Left lobe of liver (tissue), 2 donors: Measurements from ENCODE around the gene UPK3B. TPM values are rescaled to one million over a fixed set of nuclear protein-coding genes. Genes with fewer than 3 reads are reported as not detected.
"Not testable (repeated sequence)": the region's sequence is repeated elsewhere in the genome, so short reads cannot be mapped to it uniquely, and the experiment has no call there.

Experiments
- ATAC-seq: fragments of 200-7000 bp; cut with Tn5 transposase; one replicate; pipeline ENCODE4 v1.9.1; 2020; ENCODE audit warnings: mild to moderate bottlenecking, moderate library complexity
- DNase-seq: peaks from one replicate; pipeline ENCODE4 v3.0.0-alpha.2; 2020; ENCODE audit warnings: low spot score
- total RNA-seq: library from RNA; stranded (reverse); gene quantifications from one replicate; pipeline ENCODE4 v1.2.1, GENCODE V29; 2021
- donor health status: DM: no; HTN: no; CAD: no; lungs with moderate emphysema.
- donor health status: DM: no; HTN: yes; CAD: no.

The UPK3B gene
- total RNA-seq, 1 donor from 2014 or later, result 1.2 TPM

DNA sequence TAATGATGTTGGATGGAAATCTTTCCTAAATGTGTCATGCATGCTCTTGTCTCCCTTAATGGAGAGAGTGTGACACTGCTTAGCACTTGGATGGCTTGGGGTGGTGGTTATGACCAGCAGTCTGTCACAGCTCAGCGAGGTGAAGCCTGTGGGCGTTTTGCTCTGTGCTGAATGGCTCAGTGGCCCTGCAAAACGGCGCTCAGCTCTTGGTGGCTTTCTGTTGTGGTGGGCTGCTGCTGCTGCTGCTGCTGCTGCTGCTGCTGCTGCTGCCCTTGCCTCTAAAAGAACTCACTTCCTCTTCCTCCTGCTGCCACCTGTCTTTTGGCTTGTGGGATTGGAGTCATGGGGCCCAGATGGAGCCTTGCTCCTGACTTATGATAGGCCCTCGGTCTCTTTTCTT, 23.7 kb upstream of the UPK3B start:
- ATAC-seq, DNase-seq: not testable (repeated sequence)

DNA sequence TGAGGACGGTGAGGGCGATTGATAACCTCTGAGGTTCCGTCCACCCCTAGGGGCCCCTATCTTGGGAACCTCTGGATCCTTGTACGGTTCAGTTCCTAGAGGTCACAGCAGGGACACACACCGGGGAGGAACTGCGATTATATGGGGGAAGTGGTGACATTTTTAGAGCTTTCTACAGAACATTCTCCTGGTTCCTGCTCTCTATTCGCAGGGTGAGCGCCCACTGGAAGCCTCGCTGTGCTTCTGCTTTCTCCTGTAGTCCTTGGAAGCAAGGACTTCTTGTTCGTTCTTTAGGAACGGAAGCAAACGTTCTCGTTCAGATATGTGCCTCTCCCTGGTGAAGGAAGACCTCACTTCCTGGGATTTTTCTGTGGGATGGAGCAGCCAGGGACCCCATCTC, 22.4 kb upstream of the UPK3B start:
- peak; percentile 14 for ATAC-seq
- not testable (repeated sequence) for DNase-seq

DNA sequence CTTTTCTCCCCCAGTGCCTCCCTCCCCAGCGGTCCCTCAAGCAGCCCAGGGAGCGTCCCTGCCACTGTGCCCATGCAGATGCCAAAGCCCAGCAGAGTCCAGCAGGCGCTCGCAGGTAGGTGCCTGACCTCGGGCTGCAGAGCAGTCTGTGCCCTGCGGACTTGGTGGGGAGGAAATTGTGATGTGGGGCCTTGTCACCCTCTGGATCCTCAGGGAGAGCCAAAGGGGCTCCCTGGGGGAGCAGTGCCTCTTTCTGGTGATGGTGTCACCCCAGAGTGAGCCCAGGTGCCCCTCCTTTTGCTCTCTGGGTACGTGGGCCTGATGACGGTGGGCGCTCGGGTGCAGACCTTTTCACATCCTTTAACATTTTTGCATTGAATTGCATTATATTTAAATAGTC, 18.2 kb upstream of the UPK3B start:
- not testable (repeated sequence) for DNase-seq, ATAC-seq

DNA sequence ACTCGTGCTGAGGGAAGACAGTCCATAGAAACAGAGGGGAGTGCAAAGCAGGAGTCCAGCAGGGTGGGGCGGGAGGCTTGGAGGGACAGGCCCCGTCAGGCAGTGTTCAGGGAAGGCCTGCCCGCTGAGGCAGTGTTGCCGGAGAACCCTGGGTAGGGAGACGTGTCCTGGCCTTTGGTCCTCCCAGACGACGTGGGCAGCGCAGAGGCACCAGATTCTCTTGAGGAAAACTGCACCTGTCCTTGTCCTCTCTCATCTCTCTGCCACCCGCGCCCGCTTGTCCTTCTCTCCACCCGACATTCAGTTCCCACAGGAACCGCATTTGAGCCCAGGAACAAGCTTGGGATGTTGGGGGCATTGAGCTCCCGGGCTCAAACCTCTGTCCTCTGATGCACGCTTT, 14.6 kb upstream of the UPK3B start:
- ATAC-seq, DNase-seq: not testable (repeated sequence)

DNA sequence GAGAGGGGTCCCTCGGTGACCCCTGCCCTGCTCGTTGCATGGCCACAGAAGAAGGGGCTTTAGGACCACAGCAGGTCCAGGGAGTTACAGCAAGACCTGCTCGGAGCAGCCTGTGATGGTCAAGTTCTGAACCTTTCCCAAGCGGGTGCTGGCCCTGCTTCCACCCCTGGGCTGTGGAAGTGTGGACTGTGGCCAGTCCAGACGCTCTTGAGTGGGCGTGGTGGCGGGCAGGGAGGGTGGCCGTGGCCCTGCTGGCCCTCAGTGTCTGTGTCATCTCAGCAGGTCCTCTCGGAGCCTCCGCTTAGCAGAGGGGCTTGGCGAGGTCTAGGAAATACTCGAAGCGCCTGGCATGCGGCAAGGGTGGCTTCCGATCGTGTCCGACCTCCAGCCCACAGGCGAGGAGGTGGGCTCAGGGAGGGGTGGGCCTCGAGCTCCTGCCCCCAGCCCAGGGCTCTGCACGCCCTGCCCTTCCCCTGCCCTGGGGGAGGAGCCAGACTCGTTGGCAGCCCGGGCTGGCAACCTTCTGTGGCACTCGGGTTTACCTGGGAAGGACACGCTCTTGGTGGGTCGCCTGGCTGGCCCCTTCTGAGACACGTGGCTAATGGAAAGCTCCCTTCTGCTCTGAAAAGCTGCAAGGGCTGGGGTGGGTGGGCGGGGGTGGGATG, 12.3 kb upstream of the UPK3B start:
- peak; percentile 6 for ATAC-seq
- not testable (repeated sequence) for DNase-seq

DNA sequence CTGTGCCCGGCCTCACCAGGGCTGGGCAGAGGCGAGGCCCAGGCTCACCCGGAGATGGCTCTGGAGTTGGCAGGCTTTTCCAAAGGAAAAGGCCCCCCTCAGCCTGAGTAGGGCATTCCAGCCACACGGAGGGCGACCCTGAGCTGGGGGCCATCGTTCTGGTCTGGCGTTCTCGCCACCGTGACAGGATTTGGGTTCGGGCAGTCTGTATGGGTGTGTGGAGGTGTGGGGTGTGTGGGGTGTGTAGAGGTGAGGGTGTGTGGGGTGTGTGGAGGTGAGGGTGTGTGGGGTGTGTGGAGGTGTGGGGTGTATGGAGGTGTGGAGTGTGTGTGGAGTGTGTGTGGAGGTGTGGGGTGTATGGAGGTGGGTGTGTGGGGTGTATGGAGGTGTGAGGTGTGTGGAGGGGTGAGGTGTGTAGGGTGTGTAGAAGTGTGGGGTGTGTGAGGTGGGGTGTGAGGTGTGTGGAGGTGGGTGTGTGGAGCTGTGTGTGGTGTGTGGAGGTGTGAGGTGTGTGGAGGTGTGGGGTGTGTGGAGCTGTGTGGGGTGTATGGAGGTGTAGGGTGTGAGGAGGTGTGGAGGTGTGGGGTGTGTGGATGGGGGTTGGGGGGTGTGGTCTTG, 11.7 kb upstream of the UPK3B start:
- not testable (repeated sequence) for DNase-seq, ATAC-seq

DNA sequence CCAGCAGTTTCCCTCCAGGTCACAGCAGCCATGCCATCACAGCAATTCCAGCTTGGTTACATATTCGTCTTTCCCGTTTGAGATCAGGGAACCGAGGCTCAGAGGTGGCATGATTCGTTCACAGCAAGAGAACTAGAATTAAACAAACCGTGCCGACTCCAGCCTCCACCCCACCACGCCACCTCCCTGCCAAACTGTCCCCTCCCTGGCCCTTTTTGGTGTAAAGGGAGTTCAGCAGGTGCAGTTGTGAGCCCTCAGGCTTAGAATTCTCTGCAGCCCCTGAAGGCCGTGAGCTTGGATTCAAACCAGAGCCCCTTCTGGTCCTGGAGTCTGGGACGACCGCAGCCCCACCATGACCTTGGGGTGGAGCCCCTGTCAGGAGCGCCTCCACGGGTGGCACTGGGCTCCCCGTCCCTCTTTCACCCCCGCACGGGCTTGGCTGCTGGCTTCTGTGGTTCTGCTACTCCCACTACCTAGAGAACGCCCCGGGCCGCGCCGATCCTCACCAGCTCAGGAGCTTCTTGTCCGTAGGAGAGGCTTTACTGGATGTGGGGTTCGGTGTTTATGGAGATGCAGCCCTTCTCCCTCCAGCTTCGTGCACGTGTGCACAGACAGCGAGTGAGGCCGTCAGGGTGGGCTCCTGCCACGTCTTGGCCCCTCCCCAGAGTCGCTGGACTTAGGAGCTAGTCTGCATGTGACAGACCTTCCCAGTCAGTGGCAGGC, 11.0 kb upstream of the UPK3B start:
- not testable (repeated sequence) for ATAC-seq, DNase-seq

DNA sequence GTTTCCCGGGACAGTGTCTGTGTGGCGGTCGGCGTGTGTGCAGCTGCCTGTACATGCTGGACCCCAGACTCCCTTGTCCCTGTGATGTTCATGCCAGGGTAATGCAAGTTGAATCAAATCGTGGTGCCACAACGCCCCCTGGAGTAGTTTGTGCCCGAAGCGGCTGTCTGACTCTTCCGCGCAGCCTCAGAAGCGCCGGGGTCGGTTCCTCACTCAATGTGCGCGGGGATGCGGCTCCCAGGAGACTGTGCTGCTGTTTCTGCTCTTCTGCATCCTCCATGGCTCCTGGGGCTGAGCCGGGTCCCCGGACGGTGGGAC, 10.5 kb upstream of the UPK3B start:
- ATAC-seq, result peak; percentile 6
- not testable (repeated sequence) for DNase-seq

DNA sequence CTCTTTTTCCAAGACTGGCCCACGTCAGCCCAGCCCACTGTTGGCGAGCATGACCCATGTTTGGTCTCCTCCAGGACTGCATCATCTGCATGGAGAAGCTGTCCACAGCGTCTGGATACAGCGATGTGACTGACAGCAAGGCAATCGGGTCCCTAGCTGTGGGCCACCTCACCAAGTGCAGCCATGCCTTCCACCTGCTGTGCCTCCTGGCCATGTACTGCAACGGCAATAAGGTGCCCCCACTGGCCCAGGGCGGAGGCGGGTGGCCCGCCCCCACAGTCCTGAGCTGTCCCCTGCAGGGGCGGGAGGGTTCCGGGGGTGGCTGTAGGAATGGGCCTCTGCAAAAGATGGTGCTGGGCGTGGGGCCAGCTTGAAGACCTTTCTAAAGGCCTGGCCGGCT, 8.1 kb upstream of the UPK3B start:
- not testable (repeated sequence) for DNase-seq, ATAC-seq

DNA sequence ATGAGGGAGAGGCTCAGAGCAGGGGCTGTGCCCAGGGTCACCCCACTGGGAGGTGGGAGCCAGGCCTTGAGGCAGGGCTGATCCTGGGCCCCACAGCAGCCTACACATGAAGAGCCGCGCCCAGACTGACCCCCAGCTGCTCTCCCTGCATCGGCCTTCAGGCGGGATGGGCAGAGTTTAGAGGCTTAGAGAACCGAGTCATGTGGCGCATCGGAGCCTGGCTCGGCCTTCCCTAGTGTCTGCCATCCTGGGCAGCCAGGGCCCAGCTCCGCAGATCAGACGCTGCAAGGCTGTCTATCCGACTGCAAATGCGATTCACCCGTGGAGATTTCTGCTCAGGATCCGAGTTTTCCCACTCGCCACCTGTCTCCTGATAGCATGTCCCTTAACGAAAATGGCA, 7.5 kb upstream of the UPK3B start:
- DNase-seq, result not testable (repeated sequence)

DNA sequence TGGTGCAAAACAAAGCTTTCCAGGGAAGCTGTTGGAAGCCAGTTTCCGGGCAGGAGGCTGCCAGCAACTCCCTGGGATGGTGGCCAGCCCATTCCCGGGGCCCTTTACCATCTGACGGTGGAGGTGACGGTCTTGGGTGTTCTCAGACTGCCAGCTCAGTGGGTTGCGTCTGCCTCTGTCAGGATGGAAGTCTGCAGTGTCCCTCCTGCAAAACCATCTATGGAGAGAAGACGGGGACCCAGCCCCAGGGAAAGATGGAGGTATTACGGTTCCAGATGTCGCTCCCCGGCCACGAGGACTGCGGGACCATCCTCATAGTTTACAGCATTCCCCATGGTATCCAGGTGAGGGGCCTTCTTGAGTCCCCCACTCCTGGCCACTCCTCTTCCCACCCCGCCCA, 7.1 kb upstream of the UPK3B start:
- ATAC-seq, DNase-seq: not testable (repeated sequence)

More for the DNA sequence above, 7.5 kb upstream of the UPK3B start:
- ATAC-seq, result not testable (repeated sequence)

DNA sequence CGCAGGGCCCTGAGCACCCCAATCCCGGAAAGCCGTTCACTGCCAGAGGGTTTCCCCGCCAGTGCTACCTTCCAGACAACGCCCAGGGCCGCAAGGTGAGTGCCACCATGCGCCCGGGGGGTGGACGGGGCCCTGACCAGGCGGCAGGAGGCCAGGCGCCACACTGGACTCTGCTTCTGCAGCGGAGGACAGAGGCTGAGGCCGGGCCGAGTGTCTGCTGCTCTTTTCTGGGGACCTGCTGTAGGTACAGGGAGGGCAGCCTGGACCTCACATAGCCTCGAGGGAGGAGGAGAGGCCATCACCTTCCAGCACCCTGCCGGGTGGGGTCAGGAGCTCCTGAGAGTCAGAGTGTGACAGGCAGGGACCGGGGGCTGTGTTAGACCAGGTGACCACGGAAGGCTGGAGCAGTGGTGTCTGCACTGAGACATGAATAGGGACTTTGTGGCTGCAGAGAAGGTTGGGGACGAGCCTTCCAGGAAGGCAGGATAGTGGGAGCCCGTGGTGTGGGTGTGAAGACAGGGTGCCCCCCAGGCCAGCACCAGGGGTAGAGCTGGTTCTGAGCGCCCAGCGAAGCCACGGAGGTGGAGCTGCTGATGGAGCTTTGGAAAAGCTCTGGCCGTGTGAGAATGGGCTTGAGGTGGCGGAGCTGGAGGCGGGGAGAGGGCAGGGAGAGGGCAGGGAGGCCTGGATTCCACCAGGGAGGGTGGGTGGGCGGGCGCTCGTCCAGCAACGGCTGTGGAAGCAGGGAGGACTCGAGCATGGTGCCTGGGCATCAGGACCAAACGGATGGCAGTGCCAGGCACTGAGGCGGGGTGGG, 5.8 kb upstream of the UPK3B start:
- not testable (repeated sequence) for DNase-seq

DNA sequence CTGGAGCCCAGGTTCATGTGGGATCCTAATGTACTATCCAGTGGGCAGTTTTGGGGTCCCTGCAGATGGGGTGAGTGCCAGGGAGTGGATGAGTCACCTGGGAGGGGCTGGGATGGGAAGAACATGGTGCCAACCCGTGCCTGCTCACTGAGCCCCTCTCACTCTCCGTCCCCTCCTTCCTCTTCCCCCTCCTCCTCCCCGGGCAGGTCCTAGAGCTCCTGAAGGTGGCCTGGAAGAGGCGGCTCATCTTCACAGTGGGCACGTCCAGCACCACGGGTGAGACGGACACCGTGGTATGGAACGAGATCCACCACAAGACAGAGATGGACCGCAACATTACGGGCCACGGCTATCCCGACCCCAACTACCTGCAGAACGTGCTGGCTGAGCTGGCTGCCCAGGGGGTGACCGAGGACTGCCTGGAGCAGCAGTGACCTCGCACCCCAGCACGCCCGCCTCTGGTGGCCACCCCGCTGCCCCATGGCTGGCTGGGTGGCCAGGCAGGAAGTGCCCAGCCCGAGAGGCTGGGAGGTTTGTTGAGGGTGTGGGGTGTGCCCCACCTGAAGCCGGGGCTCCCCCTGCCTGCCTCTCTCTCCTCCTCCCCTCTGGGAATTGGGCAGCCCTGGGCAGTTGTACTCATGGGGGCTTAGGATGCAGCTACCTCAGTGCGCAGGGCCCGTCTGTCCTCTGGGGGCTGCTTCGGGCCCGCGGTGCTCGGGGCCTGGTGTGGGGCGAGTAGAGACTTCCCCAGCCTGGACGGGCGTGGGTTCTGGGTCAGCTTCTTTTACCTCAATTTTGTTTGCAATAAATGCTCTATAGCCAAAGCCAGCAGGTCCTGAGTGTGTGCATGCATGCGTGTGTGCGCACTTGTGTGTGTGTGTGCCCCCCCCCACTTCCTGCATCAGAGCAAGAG, 4.9 kb upstream of the UPK3B start:
- DNase-seq (no peak), ATAC-seq (no peak)

More for the DNA sequence above, 5.8 kb upstream of the UPK3B start:
- not testable (repeated sequence) for ATAC-seq

DNA sequence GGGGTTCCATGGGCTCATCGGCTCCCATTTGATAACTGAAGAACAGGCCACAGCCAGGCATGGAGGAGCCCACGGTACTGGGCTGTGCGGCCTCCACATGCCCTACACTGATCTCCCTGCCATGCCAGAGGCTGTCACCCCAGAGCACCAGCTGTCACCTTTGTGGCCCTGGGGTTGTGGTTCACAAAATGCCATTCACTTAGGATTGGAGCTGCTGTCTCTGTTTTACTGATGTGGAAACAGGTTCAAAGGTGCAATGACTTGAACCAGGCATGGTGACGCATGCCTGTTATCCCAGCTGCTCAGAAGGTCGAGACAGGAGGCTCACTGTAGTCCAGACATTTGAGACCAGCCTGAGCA, 4.3 kb upstream of the UPK3B start:
- DNase-seq (no peak), ATAC-seq (peak; percentile 61)

DNA sequence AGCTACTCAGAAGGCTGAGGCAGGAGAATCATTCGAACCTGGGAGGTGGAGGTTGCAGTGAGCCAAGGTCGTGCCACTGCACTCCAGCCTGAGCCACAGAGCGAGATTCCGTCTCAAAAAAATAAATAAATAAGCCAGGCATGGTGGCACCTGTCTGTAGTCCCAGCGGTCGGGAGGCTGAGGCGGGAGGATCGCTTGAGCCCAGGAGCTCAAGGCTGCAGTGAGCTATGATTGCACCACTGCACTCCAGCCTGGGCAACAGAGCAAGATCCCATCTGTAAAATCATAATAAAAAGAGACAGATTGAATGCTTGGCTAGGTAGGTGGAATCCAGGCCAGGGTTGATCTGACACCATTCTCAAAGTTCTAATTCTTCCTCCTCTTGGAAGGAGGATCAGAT, 3.7 kb upstream of the UPK3B start:
- not testable (repeated sequence) for DNase-seq, ATAC-seq

DNA sequence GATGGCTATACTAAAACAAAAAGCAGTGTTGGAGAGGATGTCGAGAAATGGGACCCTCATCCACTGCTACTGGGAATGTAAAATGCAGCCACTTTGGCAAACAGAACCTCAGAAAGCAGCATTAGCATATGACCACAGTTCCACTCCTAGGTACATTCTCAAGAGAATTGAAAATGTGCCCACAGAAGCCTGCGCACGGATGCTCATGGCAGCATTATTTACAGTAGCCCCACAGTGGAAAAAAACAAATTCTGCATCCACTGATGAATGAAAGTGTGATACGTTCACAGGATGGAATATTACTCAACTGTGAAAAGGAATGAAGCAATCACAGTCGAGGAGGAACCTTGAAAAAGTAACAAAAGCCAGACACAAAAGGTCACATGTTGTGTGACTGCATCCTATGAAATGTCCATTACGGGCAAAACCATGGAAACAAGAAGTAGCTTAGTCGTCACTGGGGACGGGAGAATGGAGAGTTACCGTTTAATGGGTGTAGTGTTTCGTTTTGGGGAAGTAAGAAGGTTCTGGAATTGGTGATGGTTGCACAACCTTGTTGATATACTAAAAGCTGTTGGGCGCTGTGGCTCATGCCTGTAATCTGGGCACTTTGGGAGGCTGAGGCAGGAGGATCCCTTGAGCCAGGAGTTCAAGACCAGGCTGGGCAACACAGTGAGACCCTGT, 2.5 kb upstream of the UPK3B start:
- no peak for ATAC-seq
- DNase-seq, result no peak

DNA sequence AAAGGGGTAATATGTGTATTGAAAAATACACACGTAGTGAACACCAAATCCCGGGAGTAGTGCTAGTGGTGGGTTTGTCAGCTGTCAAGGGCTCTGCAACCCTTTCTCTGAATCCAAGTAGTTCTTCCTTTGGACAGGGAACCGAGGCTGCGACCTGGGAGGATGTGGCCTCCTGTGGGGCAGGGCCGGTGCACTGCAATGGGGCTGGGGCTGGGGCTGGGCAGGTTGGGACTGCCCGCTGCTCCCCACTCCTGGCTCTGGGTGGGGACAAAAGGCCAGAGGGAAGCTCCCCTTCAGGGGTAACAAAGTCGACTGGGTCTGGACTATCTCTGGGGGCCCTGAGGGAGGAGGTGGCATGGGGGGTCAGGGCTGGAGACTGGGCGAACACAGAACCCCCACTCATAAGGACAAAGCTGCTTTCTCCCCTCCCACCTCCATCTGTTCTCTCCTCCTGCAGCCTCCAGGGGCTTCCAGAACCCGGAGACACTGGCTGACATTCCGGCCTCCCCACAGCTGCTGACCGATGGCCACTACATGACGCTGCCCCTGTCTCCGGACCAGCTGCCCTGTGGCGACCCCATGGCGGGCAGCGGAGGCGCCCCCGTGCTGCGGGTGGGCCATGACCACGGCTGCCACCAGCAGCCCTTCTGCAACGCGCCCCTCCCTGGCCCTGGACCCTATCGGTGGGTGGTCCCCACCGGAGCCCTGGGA, 1.0 kb downstream of the UPK3B start:
- DNase-seq, ATAC-seq: not testable (repeated sequence)
